Calu3 (cell line): ENCODE data around the gene WHRN. TPM values are rescaled to one million over a fixed set of nuclear protein-coding genes. Genes with fewer than 3 reads are reported as not detected.

Source experiments
- BruUV-seq: library from RNA; stranded (reverse); fragments of 400-500 nt; replicated peaks from 2 replicates; lab custom pipeline; 2021; lab: Mats Ljungman, UMichigan
- CTCF ChIA-PET: fragments of 300-600 bp; sonication (Branson Sonifier 250); formaldehyde crosslinking; loops from one replicate; lab custom pipeline; 2022; ENCODE audit warnings: antibody characterized with exemption; lab: Charles Lee
- DNase-seq: peaks from one replicate; pipeline ENCODE4 v3.0.0; 2022
- H3K27ac Mint-ChIP-seq: one replicate; pipeline ENCODE4 v1.8.0; 2022; ENCODE audit warnings: mixed read lengths; ENCODE audit not compliant: unreplicated experiment
- H3K27me3 Mint-ChIP-seq: one replicate; pipeline ENCODE4 v1.8.0; 2022; ENCODE audit warnings: mixed read lengths; ENCODE audit not compliant: unreplicated experiment
- H3K36me3 Mint-ChIP-seq: one replicate; pipeline ENCODE4 v1.8.0; 2022; ENCODE audit warnings: mild to moderate bottlenecking, moderate library complexity, mixed read lengths; ENCODE audit not compliant: insufficient read depth, unreplicated experiment
- H3K4me1 Mint-ChIP-seq: one replicate; pipeline ENCODE4 v1.8.0; 2022; ENCODE audit warnings: mild to moderate bottlenecking, low read depth, mixed read lengths; ENCODE audit not compliant: unreplicated experiment
- H3K4me3 Mint-ChIP-seq: one replicate; pipeline ENCODE4 v1.8.0; 2022; ENCODE audit warnings: mild to moderate bottlenecking, low read depth, moderate library complexity, mixed read lengths; ENCODE audit not compliant: unreplicated experiment
- H3K9me3 Mint-ChIP-seq: one replicate; pipeline ENCODE4 v1.8.0; 2022; ENCODE audit warnings: low read depth, mixed read lengths; ENCODE audit not compliant: unreplicated experiment
- CTCF ChIP-seq: fragments of 200-600 bp; IDR thresholded peaks from one replicate; pipeline ENCODE4 v1.8.0; 2022; ENCODE audit warnings: antibody characterized with exemption; ENCODE audit not compliant: unreplicated experiment
- intact Hi-C: fragments of 100-400 bp; cut with micrococcal nuclease; formaldehyde crosslinking; loops from one replicate; pipeline ENCODE4 v1.10.0; 2022; ENCODE audit not compliant: unreplicated experiment
- total RNA-seq: library from RNA; stranded (reverse); gene quantifications from 2 replicates; pipeline ENCODE4 v1.2.3, GENCODE V29; 2022

The WHRN gene
- total RNA-seq, 1 experiment from 2014 or later = 4.9 TPM

DNA sequence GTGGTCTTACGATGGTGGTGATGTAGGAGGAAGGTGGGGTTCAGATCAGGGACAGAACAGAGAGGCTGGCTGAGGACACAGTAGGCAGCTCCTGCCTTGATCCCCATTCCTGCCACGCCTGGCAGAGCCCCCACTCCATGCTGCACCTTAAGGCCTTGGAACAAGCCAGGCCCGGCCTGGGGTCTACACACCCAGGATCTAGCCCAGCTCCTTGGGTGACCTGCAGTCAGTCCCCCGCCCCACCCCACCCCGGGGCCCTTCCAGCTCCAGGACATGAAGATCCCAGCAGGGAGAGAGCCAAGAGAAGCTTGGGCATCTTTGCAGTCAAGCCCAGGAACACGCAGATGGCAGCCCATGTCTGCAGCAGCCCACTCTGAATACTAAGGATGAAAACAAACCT, 34.7 kb downstream of the WHRN start:
- no TSS peak for BruUV-seq
- CTCF ChIA-PET = no interaction called here
- H3K27ac Mint-ChIP-seq = no peak overlapping the region
- H3K36me3 Mint-ChIP-seq = no peaks in the 10 kb centered on the region
- no peaks in the 10 kb centered on the region for H3K27me3 Mint-ChIP-seq
- no peak for TF ChIP-seq CTCF
- H3K4me3 Mint-ChIP-seq = no peak overlapping the region
- DNase-seq = no peak
- intact Hi-C loops = no loop called here
- H3K4me1 Mint-ChIP-seq = no peaks in the 10 kb centered on the region
- no peaks in the 10 kb centered on the region for H3K9me3 Mint-ChIP-seq

GRCh38 chr9:114470121-114470520, 35.2 kb downstream of the WHRN start:
- H3K9me3 Mint-ChIP-seq = no peaks in the 10 kb centered on the region
- H3K4me1 Mint-ChIP-seq = no peaks in the 10 kb centered on the region
- no peaks in the 10 kb centered on the region for H3K36me3 Mint-ChIP-seq
- no peak for TF ChIP-seq CTCF
- no peak overlapping the region for H3K4me3 Mint-ChIP-seq
- DNase-seq = no peak
- intact Hi-C loops = no loop called here
- CTCF ChIA-PET = no interaction called here
- H3K27ac Mint-ChIP-seq = no peak overlapping the region
- H3K27me3 Mint-ChIP-seq = no peaks in the 10 kb centered on the region
- BruUV-seq = no TSS peak

DNA sequence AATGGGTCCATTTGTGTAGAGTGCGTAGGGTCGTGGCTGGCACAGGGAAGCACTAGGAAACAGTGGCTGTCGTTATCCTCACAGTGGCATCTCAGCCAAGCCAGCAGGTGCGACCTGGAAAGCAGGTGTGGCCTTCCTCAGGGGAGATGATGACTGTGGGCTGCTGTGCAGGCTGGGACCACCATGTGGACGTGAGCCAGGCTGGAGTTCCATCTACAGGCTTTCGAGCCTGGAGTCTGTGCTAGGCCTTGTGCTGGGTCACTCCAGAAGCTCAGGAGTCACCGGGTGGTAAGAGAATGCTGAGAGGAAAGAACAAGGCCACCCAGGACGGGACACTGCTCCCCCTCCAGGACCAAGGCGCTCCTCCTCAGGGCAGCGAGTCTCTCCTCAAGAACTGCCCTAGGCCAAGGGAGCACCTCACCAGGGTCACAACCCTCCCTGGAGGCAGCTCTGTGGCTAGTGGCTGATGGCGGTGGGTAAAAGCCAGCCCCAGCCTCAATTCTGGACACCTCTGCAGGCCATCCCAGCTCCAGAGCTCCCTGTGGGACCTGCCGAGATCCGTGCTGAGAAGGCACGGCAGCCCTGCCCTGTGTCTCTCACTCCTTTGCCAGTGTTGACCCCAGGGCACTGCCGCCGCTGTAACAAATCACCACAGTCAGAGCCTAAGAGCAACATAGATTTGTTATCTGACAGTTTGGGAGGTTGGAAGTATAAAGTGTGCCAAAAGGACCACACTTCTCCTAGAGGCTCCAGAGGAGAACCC, 36.0 kb downstream of the WHRN start:
- no peak for DNase-seq
- CTCF ChIA-PET = no interaction called here
- Mint-ChIP-seq H3K4me1 (no peaks in the 10 kb centered on the region), H3K27me3 (no peaks in the 10 kb centered on the region), H3K4me3 (no peak overlapping the region), H3K36me3 (no peaks in the 10 kb centered on the region), H3K27ac (no peak overlapping the region), H3K9me3 (no peaks in the 10 kb centered on the region)
- intact Hi-C loops = no loop called here
- BruUV-seq = no TSS peak
- no peak for TF ChIP-seq CTCF

GRCh38 chr9:114467910-114468309, 37.4 kb downstream of the WHRN start:
- no peak for TF ChIP-seq CTCF
- H3K9me3 Mint-ChIP-seq = no peaks in the 10 kb centered on the region
- H3K4me1 Mint-ChIP-seq = no peaks in the 10 kb centered on the region
- intact Hi-C loops = no loop called here
- no peak for DNase-seq
- CTCF ChIA-PET = no interaction called here
- H3K27ac Mint-ChIP-seq = no peak overlapping the region
- H3K4me3 Mint-ChIP-seq = no peak overlapping the region
- no peaks in the 10 kb centered on the region for H3K27me3 Mint-ChIP-seq
- no peaks in the 10 kb centered on the region for H3K36me3 Mint-ChIP-seq
- no TSS peak for BruUV-seq
